Calu3 (cell line): ENCODE measurements around the gene ASTN2. TPM values are rescaled to one million over a fixed set of nuclear protein-coding genes. Genes with fewer than 3 reads are reported as not detected.

Source experiments
- BruUV-seq: library from RNA; stranded (reverse); fragments of 400-500 nt; replicated peaks from 2 replicates; lab custom pipeline; 2021; lab: Mats Ljungman, UMichigan
- CTCF ChIA-PET: fragments of 300-600 bp; sonication (Branson Sonifier 250); formaldehyde crosslinking; loops from one replicate; lab custom pipeline; 2022; ENCODE audit warnings: antibody characterized with exemption; lab: Charles Lee
- DNase-seq: peaks from one replicate; pipeline ENCODE4 v3.0.0; 2022
- H3K27ac Mint-ChIP-seq: one replicate; pipeline ENCODE4 v1.8.0; 2022; ENCODE audit warnings: mixed read lengths; ENCODE audit not compliant: unreplicated experiment
- H3K27me3 Mint-ChIP-seq: one replicate; pipeline ENCODE4 v1.8.0; 2022; ENCODE audit warnings: mixed read lengths; ENCODE audit not compliant: unreplicated experiment
- H3K36me3 Mint-ChIP-seq: one replicate; pipeline ENCODE4 v1.8.0; 2022; ENCODE audit warnings: mild to moderate bottlenecking, moderate library complexity, mixed read lengths; ENCODE audit not compliant: insufficient read depth, unreplicated experiment
- H3K4me1 Mint-ChIP-seq: one replicate; pipeline ENCODE4 v1.8.0; 2022; ENCODE audit warnings: mild to moderate bottlenecking, low read depth, mixed read lengths; ENCODE audit not compliant: unreplicated experiment
- H3K4me3 Mint-ChIP-seq: one replicate; pipeline ENCODE4 v1.8.0; 2022; ENCODE audit warnings: mild to moderate bottlenecking, low read depth, moderate library complexity, mixed read lengths; ENCODE audit not compliant: unreplicated experiment
- H3K9me3 Mint-ChIP-seq: one replicate; pipeline ENCODE4 v1.8.0; 2022; ENCODE audit warnings: low read depth, mixed read lengths; ENCODE audit not compliant: unreplicated experiment
- intact Hi-C: fragments of 100-400 bp; cut with micrococcal nuclease; formaldehyde crosslinking; loops from one replicate; pipeline ENCODE4 v1.10.0; 2022; ENCODE audit not compliant: unreplicated experiment
- total RNA-seq: library from RNA; stranded (reverse); gene quantifications from 2 replicates; pipeline ENCODE4 v1.2.3, GENCODE V29; 2022
- TF ChIP-seq, protein P1 (sequence below): fragments of 200-600 bp; IDR thresholded peaks from one replicate; pipeline ENCODE4 v1.8.0; 2022; ENCODE audit warnings: antibody characterized with exemption; ENCODE audit not compliant: unreplicated experiment

Gene ASTN2
- total RNA-seq, 1 experiment from 2014 or later: 1.7 TPM

DNA sequence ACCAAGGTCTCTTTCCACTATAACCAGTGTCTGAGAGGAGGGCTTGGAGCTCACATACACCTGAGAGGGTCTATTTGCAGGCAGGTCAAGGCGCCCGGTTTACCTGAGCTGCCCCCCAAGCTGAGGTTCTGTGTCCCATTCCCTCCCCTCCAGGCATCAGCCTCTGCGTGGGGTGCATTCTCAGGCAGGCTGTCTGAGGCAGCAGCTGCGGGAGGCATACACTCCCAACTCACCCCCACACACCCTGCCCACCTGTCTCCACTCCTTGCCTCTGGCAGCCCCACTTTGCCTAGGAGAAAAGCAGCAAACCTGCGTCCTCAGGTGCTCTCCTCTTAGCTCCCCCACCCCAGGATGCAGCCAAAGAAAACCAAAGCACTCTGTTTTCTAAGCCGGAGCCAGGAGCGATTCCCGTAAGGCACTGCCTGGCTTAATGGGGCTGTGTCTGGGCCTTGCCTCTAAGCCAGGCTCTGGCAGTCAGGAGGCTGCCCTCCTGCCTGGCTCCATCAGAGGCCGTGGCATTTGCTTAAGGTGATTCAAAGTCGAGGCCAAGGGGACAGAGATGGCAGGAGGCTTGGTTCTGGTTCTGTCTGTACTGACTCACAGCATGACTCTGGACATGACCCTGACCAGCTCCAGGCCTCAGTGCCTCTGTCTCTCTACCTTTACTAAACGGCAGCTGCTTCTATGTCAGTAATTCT is 867.0 kb downstream of the ASTN2 start:
- H3K27me3 Mint-ChIP-seq: no peaks in the 10 kb centered on the region
- H3K27ac Mint-ChIP-seq: no peak overlapping the region
- BruUV-seq: no TSS peak
- CTCF ChIA-PET: no interaction called here
- TF ChIP-seq, protein P1, sequence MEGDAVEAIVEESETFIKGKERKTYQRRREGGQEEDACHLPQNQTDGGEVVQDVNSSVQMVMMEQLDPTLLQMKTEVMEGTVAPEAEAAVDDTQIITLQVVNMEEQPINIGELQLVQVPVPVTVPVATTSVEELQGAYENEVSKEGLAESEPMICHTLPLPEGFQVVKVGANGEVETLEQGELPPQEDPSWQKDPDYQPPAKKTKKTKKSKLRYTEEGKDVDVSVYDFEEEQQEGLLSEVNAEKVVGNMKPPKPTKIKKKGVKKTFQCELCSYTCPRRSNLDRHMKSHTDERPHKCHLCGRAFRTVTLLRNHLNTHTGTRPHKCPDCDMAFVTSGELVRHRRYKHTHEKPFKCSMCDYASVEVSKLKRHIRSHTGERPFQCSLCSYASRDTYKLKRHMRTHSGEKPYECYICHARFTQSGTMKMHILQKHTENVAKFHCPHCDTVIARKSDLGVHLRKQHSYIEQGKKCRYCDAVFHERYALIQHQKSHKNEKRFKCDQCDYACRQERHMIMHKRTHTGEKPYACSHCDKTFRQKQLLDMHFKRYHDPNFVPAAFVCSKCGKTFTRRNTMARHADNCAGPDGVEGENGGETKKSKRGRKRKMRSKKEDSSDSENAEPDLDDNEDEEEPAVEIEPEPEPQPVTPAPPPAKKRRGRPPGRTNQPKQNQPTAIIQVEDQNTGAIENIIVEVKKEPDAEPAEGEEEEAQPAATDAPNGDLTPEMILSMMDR: no peak
- no peak for DNase-seq
- peaks cover 10% of the 10 kb centered on the region for H3K4me1 Mint-ChIP-seq
- intact Hi-C loops: no loop called here
- H3K36me3 Mint-ChIP-seq: no peaks in the 10 kb centered on the region
- no peak overlapping the region for H3K4me3 Mint-ChIP-seq
- H3K9me3 Mint-ChIP-seq: no peaks in the 10 kb centered on the region

DNA sequence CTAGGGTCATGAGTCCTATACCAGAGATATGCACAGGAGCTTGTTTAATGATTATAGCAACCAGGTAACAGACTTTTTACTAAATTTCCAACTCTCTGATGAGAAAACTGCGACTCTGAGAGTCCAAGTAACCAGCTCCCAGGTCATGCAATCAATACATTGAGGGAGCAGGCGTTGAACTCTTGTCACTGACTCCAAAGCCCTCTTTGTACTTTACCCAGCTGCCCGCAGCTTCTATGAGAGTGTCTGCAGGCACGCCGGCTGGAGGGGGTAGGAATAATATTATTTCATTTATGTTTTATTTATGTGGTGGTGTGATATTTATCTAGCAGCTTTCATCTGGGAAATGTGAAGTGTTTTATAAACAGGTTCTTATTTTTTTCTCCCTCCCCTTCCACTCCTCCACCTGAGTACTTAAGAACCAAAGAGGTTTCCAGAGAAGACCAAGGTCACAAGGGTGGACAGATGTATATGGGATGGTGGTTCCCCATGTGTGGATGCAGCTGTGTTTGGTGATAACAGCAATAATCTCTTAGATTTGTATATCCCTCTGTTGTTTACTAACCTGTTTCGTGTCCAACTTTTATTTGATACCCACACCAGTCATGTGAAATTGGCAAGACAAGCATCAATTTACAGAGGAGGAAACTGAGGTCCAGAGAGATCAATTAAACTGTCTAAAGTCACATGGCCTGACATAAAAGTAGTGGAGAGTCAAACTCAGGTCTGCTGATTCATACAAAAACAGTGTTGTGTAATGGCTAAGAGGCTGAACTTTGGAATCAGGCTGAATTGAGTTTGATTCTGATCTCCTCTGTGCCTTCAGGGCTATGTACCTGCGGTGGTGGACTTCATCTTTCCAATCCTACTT is 867.9 kb downstream of the ASTN2 start:
- peak; percentile 2 for DNase-seq
- H3K36me3 Mint-ChIP-seq: no peaks in the 10 kb centered on the region
- TF ChIP-seq, protein P1: no peak
- no peaks in the 10 kb centered on the region for H3K9me3 Mint-ChIP-seq
- no peak overlapping the region for H3K4me3 Mint-ChIP-seq
- CTCF ChIA-PET: no interaction called here
- H3K27ac Mint-ChIP-seq: no peak overlapping the region
- no peaks in the 10 kb centered on the region for H3K27me3 Mint-ChIP-seq
- H3K4me1 Mint-ChIP-seq: peaks cover 10% of the 10 kb centered on the region
- intact Hi-C loops: no loop called here
- no TSS peak for BruUV-seq

DNA sequence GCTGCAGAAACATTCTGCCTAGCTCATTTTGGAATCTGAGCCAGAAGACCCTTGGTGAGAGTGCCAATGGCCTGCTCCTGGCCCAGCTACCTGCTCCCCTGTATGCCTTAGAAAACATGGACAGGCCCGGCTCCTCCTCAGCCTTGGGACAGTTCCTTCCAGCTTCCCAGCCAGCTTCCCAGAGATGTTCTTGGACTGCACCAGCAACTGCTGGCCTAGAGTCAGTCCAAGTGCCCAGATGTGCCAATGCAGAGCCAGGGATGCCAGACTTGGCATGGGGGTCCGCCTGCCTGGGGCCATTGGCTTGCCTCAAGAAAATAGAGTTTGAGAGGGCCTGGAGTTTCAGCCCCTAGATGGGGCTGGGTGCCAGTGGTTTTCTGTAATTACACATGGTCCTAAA is 870.0 kb downstream of the ASTN2 start:
- no peak overlapping the region for H3K27ac Mint-ChIP-seq
- no peaks in the 10 kb centered on the region for H3K27me3 Mint-ChIP-seq
- peaks cover 10% of the 10 kb centered on the region for H3K4me1 Mint-ChIP-seq
- CTCF ChIA-PET: no interaction called here
- BruUV-seq: no TSS peak
- no peaks in the 10 kb centered on the region for H3K9me3 Mint-ChIP-seq
- DNase-seq: no peak
- H3K36me3 Mint-ChIP-seq: no peaks in the 10 kb centered on the region
- no peak overlapping the region for H3K4me3 Mint-ChIP-seq
- TF ChIP-seq, protein P1: no peak
- intact Hi-C loops: no loop called here

DNA sequence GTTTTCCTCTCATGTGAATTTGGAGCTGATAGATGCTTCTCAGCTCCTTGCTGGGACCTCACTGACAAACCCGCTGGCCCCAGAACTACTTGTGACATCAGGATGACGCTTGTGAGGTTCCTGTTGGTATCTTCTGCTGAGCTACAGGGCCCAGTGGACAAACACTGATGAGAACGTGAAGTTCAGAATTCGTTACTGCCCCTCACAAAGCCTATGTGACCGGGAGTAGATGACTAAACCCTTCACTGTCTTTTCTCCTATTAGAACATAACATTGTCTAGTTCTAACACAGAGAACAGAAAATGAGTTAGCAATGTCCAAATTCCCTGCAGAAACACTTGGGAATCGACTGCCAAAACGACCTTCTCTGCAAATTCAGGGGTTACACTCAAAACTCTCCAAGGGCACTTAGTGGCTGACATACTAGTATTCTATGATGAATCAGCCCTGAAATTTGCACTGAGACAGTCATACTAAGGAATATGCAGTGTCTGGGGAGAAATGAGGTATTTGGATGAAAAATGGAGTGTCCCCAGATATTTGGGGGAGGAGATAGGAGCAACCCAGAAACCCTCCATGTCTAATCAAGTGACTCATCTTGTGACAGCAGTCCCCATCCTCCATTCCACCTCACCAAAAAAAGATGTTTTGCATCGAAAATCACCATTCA is 871.0 kb downstream of the ASTN2 start:
- Mint-ChIP-seq H3K4me3 (no peak overlapping the region), H3K36me3 (no peaks in the 10 kb centered on the region), H3K9me3 (no peaks in the 10 kb centered on the region), H3K4me1 (peaks cover 10% of the 10 kb centered on the region), H3K27ac (no peak overlapping the region), H3K27me3 (no peaks in the 10 kb centered on the region)
- intact Hi-C loops: no loop called here
- TF ChIP-seq, protein P1: no peak
- no TSS peak for BruUV-seq
- no peak for DNase-seq
- CTCF ChIA-PET: no interaction called here
